ENCODE measurements around the gene PRR30. TPM values are rescaled to one million over a fixed set of nuclear protein-coding genes. Genes with fewer than 3 reads are reported as not detected.

Gene PRR30
- polyA plus RNA-seq, 1 experiment: not detected

DNA sequence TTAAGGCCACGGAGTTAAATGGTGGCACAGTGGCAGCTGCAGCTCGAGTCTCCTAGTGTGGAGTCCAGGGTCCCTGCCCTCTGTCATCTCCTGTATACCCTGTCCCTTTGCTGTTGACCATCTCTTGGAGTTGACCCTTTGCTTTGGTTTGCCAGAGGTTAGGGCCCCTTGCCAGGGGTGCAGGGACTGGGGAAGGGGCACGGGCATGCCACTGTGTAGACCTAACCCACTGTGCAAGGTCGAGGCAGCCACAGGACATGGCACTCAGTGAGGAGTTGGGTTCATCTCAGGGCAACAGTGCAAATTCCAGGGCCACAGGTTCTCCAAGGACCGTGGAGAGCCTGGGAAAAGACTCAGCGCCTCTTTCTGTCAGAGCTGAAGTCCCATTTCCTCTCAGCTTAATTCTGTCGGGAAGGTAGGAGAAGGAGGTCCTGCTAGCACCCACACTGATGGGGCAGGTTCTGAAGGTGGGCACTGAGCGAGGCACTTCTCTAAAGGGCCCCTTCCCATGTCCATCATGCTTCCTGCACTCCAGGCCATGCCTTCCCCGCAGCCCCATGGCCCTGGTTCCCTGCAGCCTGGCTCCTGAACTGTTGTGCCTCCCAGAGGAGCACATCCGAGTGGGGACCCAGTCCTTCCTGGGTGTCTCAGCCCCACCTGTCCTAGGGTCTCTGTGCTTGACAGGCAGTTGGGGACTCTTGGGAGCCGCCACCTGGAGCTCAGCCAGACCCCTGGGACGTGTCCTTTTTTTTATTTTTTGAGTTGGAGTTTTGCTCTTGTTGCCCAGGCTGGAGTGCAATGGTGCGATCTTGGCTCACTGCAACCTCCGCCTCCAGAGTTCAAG is 49.9 kb downstream of the PRR30 start:
- no peak overlapping the region for H3K4me3 ChIP-seq (ENCODE audit: low read depth, low read length)
- ChIA-PET POLR2A (no interaction called here), CTCF (interaction anchor here (1.2 to 3.3 kb wide), 5 partner anchors 10 to 214 kb away, joined by 3 to 12 read pairs (median 7); no protein-coding TSS in a partner anchor)
- no peaks in the 10 kb centered on the region for H3K36me3 ChIP-seq (ENCODE audit: control insufficient read depth, insufficient read depth, low read length)
- TF ChIP-seq, protein P1, sequence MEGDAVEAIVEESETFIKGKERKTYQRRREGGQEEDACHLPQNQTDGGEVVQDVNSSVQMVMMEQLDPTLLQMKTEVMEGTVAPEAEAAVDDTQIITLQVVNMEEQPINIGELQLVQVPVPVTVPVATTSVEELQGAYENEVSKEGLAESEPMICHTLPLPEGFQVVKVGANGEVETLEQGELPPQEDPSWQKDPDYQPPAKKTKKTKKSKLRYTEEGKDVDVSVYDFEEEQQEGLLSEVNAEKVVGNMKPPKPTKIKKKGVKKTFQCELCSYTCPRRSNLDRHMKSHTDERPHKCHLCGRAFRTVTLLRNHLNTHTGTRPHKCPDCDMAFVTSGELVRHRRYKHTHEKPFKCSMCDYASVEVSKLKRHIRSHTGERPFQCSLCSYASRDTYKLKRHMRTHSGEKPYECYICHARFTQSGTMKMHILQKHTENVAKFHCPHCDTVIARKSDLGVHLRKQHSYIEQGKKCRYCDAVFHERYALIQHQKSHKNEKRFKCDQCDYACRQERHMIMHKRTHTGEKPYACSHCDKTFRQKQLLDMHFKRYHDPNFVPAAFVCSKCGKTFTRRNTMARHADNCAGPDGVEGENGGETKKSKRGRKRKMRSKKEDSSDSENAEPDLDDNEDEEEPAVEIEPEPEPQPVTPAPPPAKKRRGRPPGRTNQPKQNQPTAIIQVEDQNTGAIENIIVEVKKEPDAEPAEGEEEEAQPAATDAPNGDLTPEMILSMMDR (IDR thresholded peaks at IDR 0.05; ENCODE audit: insufficient read depth, low read depth, low read length): no peak
- no peak for DNase-seq (ENCODE audit: low read depth)
- no peaks in the 10 kb centered on the region for H3K27me3 ChIP-seq (ENCODE audit: control insufficient read depth, insufficient read depth, low read length)

DNA sequence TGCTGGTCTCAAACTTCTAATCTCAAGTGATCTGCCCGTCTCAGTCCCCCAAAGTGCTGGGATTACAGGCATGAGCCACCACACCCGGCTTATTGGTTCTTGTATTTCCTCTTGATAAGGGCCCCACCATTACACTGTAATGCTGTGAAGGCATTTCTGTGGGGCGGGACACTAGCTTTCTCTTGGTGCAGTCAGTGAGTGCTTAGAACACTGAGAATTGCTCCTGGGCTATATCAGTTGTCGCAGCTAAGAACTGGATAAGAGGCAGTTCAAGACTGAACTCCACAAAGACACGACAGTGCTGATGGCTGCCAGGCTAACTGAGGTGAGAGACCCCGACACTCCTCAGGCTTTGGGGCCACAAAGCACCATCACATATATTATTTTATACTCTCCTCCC is 50.6 kb downstream of the PRR30 start:
- Histone ChIP-seq H3K27me3 (ENCODE audit: control insufficient read depth, insufficient read depth, low read length) (no peaks in the 10 kb centered on the region), H3K36me3 (ENCODE audit: control insufficient read depth, insufficient read depth, low read length) (peaks cover 2% of the 10 kb centered on the region; the same call in 1 of the 2 replicates), H3K4me3 (ENCODE audit: low read depth, low read length) (no peak overlapping the region)
- ChIA-PET CTCF (interaction anchor here (0.7 to 3.3 kb wide), 8 partner anchors 8 to 215 kb away, joined by 3 to 15 read pairs (median 5); partner anchors contain the start of gene AGBL5), POLR2A (no interaction called here)
- TF ChIP-seq, protein P1 (IDR thresholded peaks at IDR 0.05; ENCODE audit: insufficient read depth, low read depth, low read length): no peak
- DNase-seq (ENCODE audit: low read depth): no peak

DNA sequence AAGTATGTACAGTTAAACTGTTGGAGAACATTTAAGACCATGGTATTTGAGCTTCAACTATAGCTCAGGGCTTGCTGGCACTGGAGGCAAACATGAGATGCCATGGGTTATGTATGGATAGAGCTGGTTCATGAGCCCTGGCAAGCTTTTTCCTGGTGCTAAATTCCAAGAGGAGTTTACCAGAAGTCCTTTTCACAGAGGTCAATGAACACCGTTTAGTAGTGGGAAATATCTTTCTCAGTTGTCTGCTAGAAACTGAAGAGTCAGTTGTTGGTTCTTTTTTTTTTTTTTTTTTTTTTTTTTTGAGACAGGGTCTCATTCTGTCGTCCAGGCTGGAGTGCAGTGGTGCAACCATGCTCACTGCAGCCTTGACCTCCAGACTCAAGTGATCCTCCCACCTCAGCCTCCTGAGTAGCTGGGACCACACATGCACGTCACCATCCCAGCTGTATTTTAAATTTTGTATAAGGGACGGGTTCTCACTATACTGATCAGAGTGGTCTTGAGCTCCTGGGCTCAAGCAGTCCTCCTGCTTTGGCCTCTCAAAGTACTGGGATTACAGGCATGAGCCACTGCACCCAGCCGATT is 51.3 kb downstream of the PRR30 start:
- ChIA-PET POLR2A (interaction anchor here (0.7 kb wide), 1 partner anchor 9 kb away, joined by 10 read pairs; no protein-coding TSS in a partner anchor), CTCF (interaction anchor here (0.7 to 3.3 kb wide), 13 partner anchors 8 to 192 kb away, joined by 3 to 15 read pairs (median 3); partner anchors contain the start of genes AGBL5 and EMILIN1)
- Histone ChIP-seq H3K4me3 (ENCODE audit: low read depth, low read length) (no peak overlapping the region), H3K27me3 (ENCODE audit: control insufficient read depth, insufficient read depth, low read length) (no peaks in the 10 kb centered on the region), H3K36me3 (ENCODE audit: control insufficient read depth, insufficient read depth, low read length) (peaks cover 8% of the 10 kb centered on the region; the same call in 1 of the 2 replicates)
- TF ChIP-seq, protein P1 (IDR thresholded peaks at IDR 0.05; ENCODE audit: insufficient read depth, low read depth, low read length): no peak
- DNase-seq (ENCODE audit: low read depth): no peak

Other genes with a start within 250 kb of the PRR30 start
- gene MAPRE3, start 168.8 kb downstream of the PRR30 start, polyA plus RNA-seq (2011; rRNA removed): 12.0 and 15.3 TPM in 2 replicates
- 145 and 235 TPM in 2 replicates for gene TMEM214, start 106.4 kb downstream of the PRR30 start, polyA plus RNA-seq (2011; rRNA removed)
- gene AGBL5, start 87.7 kb downstream of the PRR30 start, polyA plus RNA-seq (2011; rRNA removed): 25.9 and 32.7 TPM in 2 replicates
- gene OST4, start 67.8 kb downstream of the PRR30 start, polyA plus RNA-seq (2011; rRNA removed): 755 and 887 TPM in 2 replicates
- 43.4 and 81.3 TPM in 2 replicates for gene EMILIN1, start 60.8 kb downstream of the PRR30 start, polyA plus RNA-seq (2011; rRNA removed)
- gene KHK, start 52.6 kb downstream of the PRR30 start, polyA plus RNA-seq (2011; rRNA removed): 0.33 and 0.43 TPM in 2 replicates
- gene CGREF1, start 20.3 kb downstream of the PRR30 start, polyA plus RNA-seq (2011; rRNA removed): 4.8 and 6.9 TPM in 2 replicates
- 0.07 TPM in 1 of 2 replicates, not detected in the other for gene ABHD1, start 15.6 kb downstream of the PRR30 start, polyA plus RNA-seq (2011; rRNA removed)
- gene PREB, start 4.8 kb downstream of the PRR30 start, polyA plus RNA-seq (2011; rRNA removed): 54.9 and 84.0 TPM in 2 replicates
- not detected in 2 replicates for gene TCF23, start 9.6 kb upstream of the PRR30 start, polyA plus RNA-seq (2011; rRNA removed)
- gene ATRAID, start 72.6 kb upstream of the PRR30 start, polyA plus RNA-seq (2011; rRNA removed): 217 and 268 TPM in 2 replicates
- gene SLC5A6, start 72.9 kb upstream of the PRR30 start, polyA plus RNA-seq (2011; rRNA removed): 22.3 and 33.7 TPM in 2 replicates
- 12.4 and 26.6 TPM in 2 replicates for gene CAD, start 78.0 kb upstream of the PRR30 start, polyA plus RNA-seq (2011; rRNA removed)
- 0.06 and 0.10 TPM in 2 replicates for gene SLC30A3, start 123.6 kb upstream of the PRR30 start, polyA plus RNA-seq (2011; rRNA removed)
- gene DNAJC5G, start 136.0 kb upstream of the PRR30 start, polyA plus RNA-seq (2011; rRNA removed): not detected in 2 replicates
- 0.05 TPM in 1 of 2 replicates, not detected in the other for gene TRIM54, start 143.0 kb upstream of the PRR30 start, polyA plus RNA-seq (2011; rRNA removed)
- 0.17 and 0.34 TPM in 2 replicates for gene UCN, start 169.0 kb upstream of the PRR30 start, polyA plus RNA-seq (2011; rRNA removed)
- gene MPV17, start 183.7 kb upstream of the PRR30 start, polyA plus RNA-seq (2011; rRNA removed): 177 and 188 TPM in 2 replicates
- gene GTF3C2, start 217.4 kb upstream of the PRR30 start, polyA plus RNA-seq (2011; rRNA removed): 32.1 and 39.0 TPM in 2 replicates
- gene EIF2B4, start 230.9 kb upstream of the PRR30 start, polyA plus RNA-seq (2011; rRNA removed): 39.6 and 42.8 TPM in 2 replicates
- 134 and 154 TPM in 2 replicates for gene SNX17, start 231.2 kb upstream of the PRR30 start, polyA plus RNA-seq (2011; rRNA removed)
- 8.4 and 12.2 TPM in 2 replicates for gene ZNF513, start 241.3 kb upstream of the PRR30 start, polyA plus RNA-seq (2011; rRNA removed)